Right ventricle myocardium superior (tissue), 1 donor: ENCODE data around the gene DHRS7C. TPM values are rescaled to one million over a fixed set of nuclear protein-coding genes. Genes with fewer than 3 reads are reported as not detected.
"Not testable (repeated sequence)": the region's sequence is repeated elsewhere in the genome, so short reads cannot be mapped to it uniquely, and the experiment has no call there.

ENCODE experiments used
- ATAC-seq: fragments of 200-7000 bp; cut with Tn5 transposase; one replicate; pipeline ENCODE4 v1.9.1; 2020; ENCODE audit warnings: mild to moderate bottlenecking; ENCODE audit not compliant: poor library complexity
- DNase-seq: peaks from one replicate; pipeline ENCODE4 v3.0.0-alpha.2; 2020
- intact Hi-C: fragments of 100-400 bp; cut with DNase I; formaldehyde crosslinking; loops from one replicate; pipeline ENCODE4 v1.11.2; 2022
- total RNA-seq: library from RNA; stranded (reverse); fragmentation: NEBNext Ultra II Directional; extraction: Animal tissue kit (Norgen Biotek cat#: 25700); gene quantifications from one replicate; pipeline ENCODE4 v1.2.1, GENCODE V29; 2021
- donor health status: DM: no; HTN: yes; CAD: no; lungs with severe emphysema.

Gene DHRS7C
- total RNA-seq, 1 donor from 2014 or later: 71.6 TPM

DNA sequence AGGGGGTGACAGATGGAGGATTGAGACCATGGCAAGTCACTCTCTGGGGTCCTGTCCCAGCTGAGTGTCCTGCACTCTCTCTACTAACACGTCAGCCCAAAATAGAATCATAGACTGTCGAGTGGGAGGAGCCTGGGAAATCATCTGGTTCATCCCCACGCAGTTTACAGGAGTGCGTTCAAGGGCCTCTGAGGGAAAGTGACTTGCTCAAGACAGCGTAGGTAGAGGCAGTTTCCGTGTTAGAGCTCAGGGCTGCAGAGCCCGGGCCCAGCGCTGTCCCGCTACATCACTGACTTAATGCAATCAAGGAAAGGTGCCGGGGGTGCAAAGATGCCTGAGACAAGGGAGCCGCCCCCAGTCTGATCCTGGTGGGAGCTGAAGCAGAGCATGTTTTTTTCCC lies 20.1 kb upstream of the DHRS7C start:
- DNase-seq (no peak), ATAC-seq (peak; percentile 81)

DNA sequence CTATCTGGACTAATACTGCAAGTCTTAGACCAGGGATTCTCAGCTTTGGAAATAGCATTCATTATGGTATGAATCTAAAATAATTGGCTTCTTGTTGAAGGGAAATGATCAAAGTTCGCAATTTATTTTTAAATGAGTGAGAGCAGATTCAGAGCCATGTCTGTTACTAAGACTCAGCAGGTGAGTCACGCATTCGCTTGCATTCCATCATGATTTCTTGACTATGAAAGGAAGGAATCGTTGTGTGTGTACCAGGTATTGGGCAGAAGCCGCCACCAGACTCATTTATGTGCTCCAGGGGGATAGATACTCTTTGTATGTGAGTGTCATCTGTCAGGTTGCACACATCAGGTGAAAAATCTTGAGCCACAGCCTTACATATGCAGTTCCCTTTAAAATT lies 19.7 kb upstream of the DHRS7C start:
- no peak for DNase-seq
- no peak for ATAC-seq
- intact Hi-C loops: no loop called here

More for the DNA sequence above, 20.1 kb upstream of the DHRS7C start:
- intact Hi-C loops: no loop called here

DNA sequence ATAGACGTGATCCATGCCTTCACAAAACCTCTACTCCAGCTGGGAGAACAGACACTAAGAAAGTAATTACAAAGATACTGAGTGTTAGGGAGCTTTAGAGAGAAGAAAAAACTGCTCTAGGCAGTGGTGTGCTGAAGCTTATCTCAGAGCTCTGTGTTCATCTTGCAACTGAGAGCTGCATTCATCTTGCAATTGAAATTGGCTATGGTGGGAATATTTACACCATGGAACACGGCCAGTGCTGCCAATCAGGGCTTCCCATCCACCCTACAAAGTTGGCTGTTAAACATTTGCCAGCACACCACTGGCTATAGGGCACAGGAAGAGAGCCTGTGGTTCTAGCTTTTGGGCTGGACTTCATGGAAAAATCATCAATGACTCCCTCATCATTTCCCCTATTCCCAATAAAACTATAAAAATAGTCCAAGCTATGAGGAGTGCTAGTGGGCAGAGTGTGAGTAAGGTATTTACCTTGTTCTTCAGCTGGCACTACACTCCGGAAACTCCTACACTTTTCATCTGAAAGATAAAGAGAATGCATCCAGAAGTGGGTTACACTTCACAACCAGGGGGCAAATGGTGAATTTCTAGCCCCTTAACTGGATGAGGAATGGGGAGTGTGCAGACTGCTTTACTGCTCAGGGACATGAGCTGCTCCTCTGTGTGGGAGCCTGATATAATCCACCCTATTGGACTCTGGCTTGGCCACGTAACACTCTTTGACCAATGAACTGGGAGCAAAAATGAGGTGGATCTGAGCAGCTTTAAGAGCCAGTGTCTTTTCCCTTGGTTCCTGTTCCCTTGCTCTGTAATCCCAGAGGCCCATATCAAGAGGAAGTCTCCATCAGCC lies 18.9 kb upstream of the DHRS7C start:
- ATAC-seq (peak; percentile 74), DNase-seq (no peak)
- intact Hi-C loops: no loop called here

DNA sequence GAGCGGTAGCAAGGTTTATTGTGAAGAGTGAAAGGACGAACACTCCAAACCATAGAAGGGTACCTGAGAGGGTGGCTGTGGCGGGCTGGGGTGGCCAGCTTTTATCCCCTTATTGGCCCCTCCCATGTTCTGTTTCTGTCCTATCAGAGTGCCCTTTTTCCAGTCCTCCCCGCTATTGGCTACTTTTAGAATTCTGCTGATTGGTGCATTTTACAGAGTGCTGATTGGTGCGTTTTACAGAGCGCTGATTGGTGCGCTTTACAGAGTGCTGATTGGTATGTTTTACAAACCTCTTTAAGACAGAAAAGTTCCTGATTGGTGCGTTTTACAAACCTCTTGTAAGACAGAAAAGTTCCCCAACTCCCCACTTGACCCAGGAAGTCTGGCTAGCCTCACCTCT lies 18.0 kb upstream of the DHRS7C start:
- ATAC-seq: no peak
- intact Hi-C loops: no loop called here
- no peak for DNase-seq

DNA sequence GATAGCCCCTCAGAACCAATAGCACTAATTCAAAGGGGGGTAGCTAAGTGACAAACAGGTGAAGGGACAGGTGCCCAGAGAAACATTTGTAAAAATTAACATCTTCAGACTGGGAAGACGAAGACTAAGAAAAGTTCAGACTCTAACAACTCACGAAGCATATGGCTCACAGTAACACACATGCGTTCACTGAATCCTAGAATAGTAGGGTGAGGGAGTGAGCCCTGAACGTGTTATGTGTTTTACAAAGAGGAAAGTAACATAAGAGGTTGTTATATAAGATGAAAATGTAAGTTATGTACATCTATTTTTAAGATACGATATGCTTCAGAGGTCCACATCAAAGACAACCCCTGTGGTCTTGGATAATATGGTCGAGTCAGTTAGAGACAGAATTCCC lies 15.3 kb upstream of the DHRS7C start:
- ATAC-seq (no peak), DNase-seq (no peak)
- intact Hi-C loops: no loop called here

DNA sequence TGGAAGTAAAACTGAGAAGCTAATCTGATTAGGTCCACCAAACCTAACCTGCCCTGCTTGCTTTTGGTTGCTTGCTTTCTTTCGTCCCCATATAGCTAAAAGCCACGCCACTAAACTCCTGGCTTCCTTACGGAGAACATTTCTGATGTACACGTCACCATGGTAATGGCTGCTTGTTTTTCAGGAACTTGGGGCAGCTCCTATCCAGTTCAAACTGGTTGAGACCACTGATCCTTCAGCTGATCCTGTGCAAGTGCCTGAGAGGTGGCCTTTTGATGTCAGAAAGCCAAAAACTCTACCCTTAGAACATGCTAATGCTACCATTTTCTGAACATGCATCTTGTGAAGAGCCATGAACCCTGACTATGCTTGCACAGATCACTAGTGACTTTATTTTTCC lies 14.4 kb upstream of the DHRS7C start:
- ATAC-seq (no peak), DNase-seq (no peak)
- intact Hi-C loops: no loop called here

DNA sequence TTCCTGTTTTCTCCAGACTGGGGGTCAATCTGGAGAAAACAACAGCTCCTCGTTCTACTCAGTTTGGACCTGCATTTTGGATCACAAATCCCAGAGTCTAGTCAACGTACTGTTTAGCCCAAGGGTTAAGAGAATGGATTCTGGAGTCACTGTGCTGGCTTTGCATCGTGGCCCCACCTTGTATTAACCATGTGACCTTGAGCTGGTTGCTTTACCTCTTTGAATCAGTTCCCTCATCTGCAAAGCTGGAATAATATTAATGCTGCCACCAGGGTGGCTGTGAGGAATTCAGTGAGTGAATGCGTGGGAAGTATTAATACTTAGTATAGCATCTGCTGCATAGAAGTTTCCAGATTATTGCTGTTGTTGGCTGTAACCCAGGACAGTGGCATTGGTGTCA lies 11.3 kb upstream of the DHRS7C start:
- intact Hi-C loops: no loop called here
- ATAC-seq (peak; percentile 12), DNase-seq (no peak)

DNA sequence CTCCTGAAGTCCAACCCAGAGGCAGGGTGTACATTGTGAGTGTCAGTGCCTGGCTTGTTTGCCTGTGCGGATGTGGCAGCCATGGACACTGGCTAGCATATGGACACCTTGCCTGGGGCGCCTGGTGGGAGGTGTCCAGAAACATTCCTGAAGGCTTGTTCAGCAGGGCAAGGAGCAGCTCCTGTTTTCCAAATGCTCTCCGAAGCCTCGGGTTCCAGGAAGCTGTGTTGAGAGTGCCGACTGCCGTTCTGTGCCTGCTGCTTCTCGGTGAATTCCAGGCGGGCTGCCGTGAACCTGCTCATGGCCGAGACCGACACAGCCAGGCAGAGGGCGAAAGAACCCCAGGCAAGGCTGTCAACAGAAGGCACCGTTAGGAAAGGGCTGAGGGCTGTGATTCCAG lies 10.9 kb upstream of the DHRS7C start:
- intact Hi-C loops: no loop called here
- DNase-seq: no peak
- peak; percentile 74 for ATAC-seq

DNA sequence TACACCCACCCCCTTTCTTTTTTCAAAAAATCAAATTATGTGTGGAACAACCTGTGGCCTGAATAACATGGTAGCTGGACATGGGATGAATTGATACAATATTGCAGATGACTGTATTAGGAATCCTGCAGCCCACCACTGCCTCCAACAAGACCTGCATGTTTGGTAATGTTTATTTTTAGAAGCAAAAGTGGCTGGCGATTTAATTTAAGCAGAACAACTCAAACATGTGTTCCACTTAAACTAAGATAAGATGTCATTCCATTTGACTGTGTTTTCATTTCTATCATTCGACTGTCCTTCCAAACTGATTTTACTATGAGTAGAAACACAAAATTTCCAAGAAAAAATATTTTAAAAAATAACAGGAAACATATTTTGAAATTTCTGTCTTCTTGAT lies 10.1 kb upstream of the DHRS7C start:
- peak; percentile 76 for ATAC-seq
- intact Hi-C loops: no loop called here
- DNase-seq: no peak

DNA sequence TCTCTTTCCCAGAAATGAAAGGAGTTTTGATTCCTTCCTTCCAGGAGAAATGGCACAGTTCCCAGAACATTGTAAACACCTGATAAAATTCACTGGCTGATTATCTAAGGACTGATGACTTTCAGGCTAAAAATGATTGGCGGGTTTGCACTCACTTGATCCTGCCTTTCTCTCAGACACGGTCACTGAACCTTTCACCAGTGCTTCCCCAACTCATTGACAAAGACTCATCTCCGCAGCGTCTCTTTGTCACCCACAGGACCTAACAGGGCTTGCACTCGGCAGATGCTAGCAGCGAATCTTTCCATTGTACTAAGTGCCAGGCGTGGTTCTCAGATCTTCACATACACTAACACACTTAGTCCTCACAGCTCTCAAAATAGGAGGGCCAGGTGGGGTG lies 7.3 kb upstream of the DHRS7C start:
- no peak for DNase-seq
- intact Hi-C loops: loop anchor here (10.0 kb wide), 1 partner anchor 86 kb away; no protein-coding TSS in a partner anchor
- ATAC-seq: peak; percentile 44

DNA sequence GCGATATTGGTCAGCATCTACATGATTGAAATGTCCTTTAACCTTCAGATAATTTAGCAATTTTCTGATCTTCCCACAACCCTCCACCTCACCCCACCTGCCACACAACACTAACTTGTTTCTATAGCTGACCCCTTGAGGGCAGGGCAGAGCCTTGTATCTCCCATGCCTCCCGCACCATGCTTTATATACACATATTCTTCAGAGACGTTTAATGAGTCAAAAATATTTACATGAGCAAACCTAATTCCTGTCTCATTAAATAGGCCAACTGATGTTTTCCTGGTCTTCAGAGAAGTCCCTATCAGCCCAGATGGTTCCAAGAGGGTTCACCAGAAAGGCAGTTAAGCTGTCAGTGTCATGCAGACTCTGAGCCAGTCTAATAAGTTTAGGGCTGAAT lies 6.6 kb upstream of the DHRS7C start:
- DNase-seq: no peak

DNA sequence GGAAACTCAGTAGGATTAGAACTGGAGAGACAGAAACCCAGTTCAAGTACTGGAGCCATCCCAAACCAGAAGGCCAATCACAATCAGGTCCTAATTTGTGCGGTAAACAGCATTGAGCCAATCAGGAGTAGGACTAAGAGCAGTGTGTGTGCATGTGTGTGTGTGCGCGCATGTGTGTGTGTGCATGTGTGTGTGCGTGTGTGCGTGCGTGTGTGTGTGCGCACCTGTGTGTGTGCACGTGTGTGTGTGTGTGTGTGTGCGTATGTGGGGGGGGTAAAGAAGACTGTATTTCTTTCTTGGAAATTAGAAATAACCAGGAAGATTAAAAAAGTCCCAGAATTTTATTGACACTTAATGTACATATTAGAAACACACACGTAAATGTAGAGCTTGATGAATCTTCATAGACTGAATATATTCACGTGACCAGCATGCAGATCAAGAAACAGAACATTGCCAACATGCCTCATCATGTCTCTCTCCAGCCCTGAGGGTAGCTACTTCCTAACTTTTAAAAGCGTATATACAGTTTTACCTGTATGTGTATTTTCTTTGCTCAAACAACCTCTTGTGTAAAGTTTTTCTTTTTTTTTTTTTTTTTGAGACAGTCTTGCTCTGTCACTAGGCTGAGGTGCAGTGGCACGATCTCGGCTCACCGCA lies 919 bp upstream of the DHRS7C start:
- ATAC-seq (no peak), DNase-seq (no peak)
- intact Hi-C loops: loop anchor here (10.0 kb wide), 1 partner anchor 92 kb away; no protein-coding TSS in a partner anchor

More for the DNA sequence above, 6.6 kb upstream of the DHRS7C start:
- no peak for ATAC-seq
- intact Hi-C loops: loop anchor here (10.0 kb wide), 1 partner anchor 87 kb away; no protein-coding TSS in a partner anchor

DNA sequence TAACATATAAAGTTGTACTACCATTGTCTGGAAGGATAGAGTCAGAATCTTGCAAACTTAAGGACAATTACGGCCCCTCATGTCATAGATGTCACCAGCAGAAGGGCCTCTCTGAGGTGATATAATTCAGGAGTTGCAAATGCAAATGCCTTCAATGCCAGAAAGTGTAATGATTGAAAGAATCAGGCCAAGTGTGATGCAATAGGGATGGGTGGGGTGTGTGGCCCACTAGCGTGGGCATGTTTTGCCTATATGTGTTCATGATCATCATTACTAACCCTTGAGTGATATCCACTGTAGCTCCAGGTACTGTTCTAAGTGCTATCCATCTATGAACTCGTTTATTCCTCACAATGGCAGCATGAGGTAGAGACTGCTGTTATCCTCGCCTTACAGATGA lies 1.1 kb downstream of the DHRS7C start:
- intact Hi-C loops: loop anchor here (10.0 kb wide), 1 partner anchor 94 kb away; no protein-coding TSS in a partner anchor
- DNase-seq (no peak), ATAC-seq (no peak)

DNA sequence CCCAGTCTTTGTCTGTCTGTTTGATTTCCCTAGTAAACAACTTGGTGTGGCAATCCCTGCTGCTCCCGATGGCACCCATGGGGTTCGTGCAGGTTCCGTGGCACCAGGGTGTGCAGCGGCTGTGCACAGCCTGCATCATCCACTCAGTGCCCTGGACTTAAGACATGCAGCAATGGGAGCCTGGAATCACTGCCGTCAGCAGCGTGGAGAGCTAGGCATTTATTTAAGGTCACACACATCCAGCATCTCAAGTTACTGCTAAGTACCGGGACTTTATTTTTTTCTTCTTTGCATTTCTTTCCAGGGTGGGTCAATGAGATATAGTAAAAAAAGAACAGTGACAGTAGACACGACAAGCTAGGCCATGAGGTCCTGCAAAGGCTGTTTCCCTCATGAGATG lies 2.8 kb downstream of the DHRS7C start:
- intact Hi-C loops: no loop called here
- no peak for DNase-seq
- ATAC-seq: no peak

DNA sequence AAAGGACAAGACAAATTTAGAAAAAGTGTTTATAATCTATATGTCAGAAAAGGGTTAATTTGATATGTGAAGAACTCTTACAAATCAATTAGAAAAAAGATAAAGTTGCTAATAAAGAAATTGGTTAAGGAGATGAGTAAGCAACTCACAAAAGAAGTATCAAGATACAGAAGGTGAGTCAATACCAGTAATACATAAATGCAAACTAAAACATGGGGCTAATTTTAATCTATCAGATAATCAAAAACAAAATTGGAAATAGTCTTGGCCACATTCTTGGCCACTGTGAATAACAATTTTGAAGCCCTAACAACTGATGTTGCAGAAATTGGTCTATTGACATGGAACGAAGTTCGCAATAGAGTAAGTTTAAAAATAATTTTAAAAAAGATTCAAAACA lies 6.8 kb downstream of the DHRS7C start:
- intact Hi-C loops: no loop called here
- ATAC-seq (no peak), DNase-seq (no peak)

DNA sequence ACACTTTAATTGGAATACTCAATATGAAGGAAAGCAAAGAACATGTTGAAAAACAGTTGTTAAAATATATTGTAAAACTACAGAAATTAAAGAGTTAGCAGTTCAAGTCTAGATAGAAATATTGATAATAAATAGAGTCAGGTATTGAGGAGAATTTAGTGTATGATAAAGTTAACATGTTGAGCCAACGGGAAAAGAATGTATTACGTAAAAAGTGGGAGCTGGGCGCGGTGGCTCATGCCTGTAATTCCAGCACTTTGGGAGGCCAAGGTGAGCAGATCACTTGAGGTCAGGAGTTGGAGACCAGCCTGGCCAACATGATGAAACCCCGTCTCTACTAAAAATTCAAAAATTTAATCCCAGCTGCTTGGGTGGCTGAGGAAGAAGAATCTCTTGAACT lies 7.9 kb downstream of the DHRS7C start:
- ATAC-seq, intact Hi-C loops, DNase-seq: not testable (repeated sequence)

DNA sequence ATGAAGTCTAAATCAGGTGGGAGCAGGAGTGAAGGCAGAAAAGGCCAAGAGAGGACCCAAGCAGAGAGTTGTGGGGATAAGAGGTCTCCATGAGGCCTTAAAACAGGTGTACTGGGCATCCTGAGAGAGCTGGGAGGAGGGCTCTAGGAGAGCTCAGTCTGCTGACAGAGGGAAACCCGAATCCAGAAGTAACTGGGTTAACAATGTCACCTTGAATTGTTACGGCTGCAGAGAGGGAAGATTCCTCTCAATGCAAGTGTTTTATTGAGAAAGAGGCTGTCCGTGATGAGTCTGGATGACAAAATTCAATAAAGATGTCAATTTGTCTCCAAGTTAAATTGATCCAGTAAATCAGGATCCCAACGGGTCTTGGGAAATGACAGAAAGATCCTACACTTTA lies 8.3 kb downstream of the DHRS7C start:
- ATAC-seq: no peak
- no peak for DNase-seq
- intact Hi-C loops: no loop called here

DNA sequence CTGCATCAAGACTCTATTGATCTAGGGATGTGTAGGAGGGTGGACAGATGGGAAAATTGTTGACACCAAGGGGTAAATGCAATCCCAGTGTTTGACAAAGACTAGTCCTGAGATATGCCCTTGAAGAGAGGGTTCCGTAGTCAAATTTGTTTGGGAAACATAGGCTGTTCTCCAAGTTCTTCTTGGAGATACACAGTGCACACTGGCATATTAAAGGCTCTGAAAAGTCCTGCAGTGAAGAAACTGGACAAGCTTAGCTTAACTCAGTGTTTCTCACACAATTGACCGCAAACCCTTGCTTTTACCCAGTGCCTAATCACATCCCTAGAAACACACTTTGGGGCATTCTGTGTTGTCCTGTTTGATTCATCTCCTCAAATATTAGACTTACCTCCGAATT lies 10.8 kb downstream of the DHRS7C start:
- intact Hi-C loops: no loop called here
- ATAC-seq (no peak), DNase-seq (no peak)

DNA sequence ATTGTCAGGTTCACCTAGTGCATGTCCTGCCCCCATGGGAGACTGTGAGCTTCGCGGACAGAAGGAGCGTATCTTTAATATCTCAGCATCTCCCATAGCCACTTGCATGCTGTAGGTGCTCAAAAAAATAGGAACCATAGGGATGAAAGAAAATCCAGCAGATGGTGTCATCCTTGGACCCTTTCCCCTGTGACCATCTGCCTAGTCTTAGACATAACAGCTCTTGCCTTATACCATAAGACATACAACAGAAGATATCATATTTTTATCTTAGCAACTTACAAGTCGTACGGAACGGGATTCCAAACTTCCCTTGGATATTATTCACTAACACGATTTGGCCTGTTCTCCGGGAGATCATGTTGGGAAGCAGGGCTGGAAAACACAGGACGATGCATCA lies 14.5 kb downstream of the DHRS7C start:
- intact Hi-C loops: no loop called here
- no peak for DNase-seq
- no peak for ATAC-seq

DNA sequence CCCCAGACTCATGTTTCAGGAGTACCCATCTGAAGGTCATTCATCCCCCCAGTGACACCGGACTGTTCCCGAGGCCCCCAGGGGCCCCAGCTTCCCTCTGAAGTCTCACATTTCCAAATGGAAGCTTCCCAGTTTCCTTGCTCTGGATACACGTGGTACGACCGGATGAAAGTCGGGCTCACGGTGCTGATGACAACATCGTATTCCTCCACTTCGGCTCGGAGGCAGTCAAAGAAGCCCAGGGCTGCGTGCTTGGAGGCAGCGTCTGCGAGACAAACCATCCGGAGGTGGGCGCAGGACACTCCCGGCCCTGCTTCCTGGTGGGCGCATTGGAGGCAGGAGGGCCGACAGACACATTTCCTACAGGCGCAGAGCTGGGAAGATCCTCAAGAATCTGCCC lies 18.7 kb downstream of the DHRS7C start:
- DNase-seq (no peak), ATAC-seq (no peak)
- intact Hi-C loops: no loop called here
